CD4-positive, alpha-beta T cell treated with Interleukin-17A for 1 hour (primary cell): Measurements from ENCODE around the gene TECPR2.

Experiments
- DNase-seq: peaks from one replicate; pipeline ENCODE4 v3.0.0-alpha.2; 2020

Gene TECPR2

GRCh38 chr14:102497998-102498677, 135.4 kb downstream of the TECPR2 start:
- DNase-seq: no peak

GRCh38 chr14:102498678-102499265, 136.0 kb downstream of the TECPR2 start:
- no peak for DNase-seq

GRCh38 chr14:102499401-102500157, 136.8 kb downstream of the TECPR2 start:
- no peak for DNase-seq

GRCh38 chr14:102500158-102500662, 137.5 kb downstream of the TECPR2 start:
- peak; percentile 20 for DNase-seq

- no peak for DNase-seq
These were observed 138.0 kb downstream of the TECPR2 start for GRCh38 chr14:102500713-102501112.

- DNase-seq: no peak
These were observed 139.1 kb downstream of the TECPR2 start for GRCh38 chr14:102501751-102502315.

- no peak for DNase-seq
These were observed 139.8 kb downstream of the TECPR2 start for GRCh38 chr14:102502571-102502970.

GRCh38 chr14:102503641-102504327, 141.0 kb downstream of the TECPR2 start:
- no peak for DNase-seq

- no peak for DNase-seq
These were observed 141.7 kb downstream of the TECPR2 start for GRCh38 chr14:102504328-102504999.

GRCh38 chr14:102505000-102505619, 142.4 kb downstream of the TECPR2 start:
- DNase-seq: no peak

- DNase-seq: no peak
These were observed 143.3 kb downstream of the TECPR2 start for GRCh38 chr14:102505775-102506625.

- no peak for DNase-seq
These were observed 143.8 kb downstream of the TECPR2 start for GRCh38 chr14:102506626-102506925.

GRCh38 chr14:102507081-102507856, 144.5 kb downstream of the TECPR2 start:
- DNase-seq: peak; percentile 48

- no peak for DNase-seq
These were observed 145.1 kb downstream of the TECPR2 start for GRCh38 chr14:102507857-102508312.

- no peak for DNase-seq
These were observed 145.7 kb downstream of the TECPR2 start for GRCh38 chr14:102508410-102508773.

- peak; percentile 51 for DNase-seq
These were observed 146.3 kb downstream of the TECPR2 start for GRCh38 chr14:102508774-102509745.

- peak; percentile 93 for DNase-seq
These were observed 147.2 kb downstream of the TECPR2 start, which contains the start of gene ANKRD9 for GRCh38 chr14:102509746-102510615. Gene ANKRD9, minus strand, starts transcription at chr14:102509776. Its CDS starts 1,887 bp downstream, at chr14:102507889.
